Coronary artery (tissue), 2 donors: ENCODE results near the gene LIAS.

Experiments used
- DNase-seq: peaks from one replicate; pipeline ENCODE4 v3.0.0-alpha.2; 2017; ENCODE audit warnings: low spot score
- H3K27ac ChIP-seq, 2 donors: fragments of 200-600 bp; sonication (generic); one replicate each; pipeline ENCODE4 v1.5.1; 2016 to 2019
- H3K4me3 ChIP-seq: fragments of 200-600 bp; sonication (generic); 2 replicates; pipeline ENCODE4 v1.5.1; 2016; ENCODE audit warnings: mild to moderate bottlenecking, moderate library complexity
- TF ChIP-seq, protein P1 (sequence below): fragments of 200-600 bp; sonication (generic); IDR thresholded peaks from one replicate; pipeline ENCODE4 v1.5.1; 2019; ENCODE audit warnings: antibody characterized with exemption

Gene LIAS

DNA sequence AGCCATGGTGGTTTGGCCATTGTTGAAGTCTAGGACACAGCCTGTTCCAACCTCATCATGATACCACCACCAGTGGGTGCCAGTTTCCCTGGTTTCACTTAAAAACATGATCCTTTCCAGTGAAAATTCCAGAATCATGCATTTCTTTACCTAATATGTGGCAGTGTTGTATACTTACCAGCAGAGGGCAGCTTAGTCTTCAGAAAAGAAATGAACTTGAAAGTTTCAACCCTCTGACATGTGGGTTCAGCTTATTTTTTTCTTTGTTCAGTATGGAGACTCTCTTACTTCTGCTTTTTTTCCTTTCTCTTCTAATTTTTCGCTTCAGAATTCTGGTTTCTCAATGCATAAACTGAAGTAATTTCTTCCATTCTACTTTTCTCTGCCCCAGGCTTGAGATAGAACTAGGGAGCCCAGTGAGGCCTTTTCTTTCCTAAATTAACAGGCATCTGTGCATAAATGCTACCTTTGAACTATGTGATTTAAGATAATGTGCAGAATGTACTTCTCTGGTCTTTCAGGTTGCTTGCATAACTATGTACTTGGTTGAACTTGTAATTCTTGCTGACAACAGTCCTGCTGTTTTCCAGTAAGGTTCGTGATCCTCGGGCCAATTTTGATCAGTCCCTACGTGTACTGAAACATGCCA, 10.7 kb downstream of the LIAS start:
- DNase-seq = no peak
- no peak overlapping the region for H3K4me3 ChIP-seq
- H3K27ac ChIP-seq = peak overlapping the region in 1 of 2 donors; percentile 39
- TF ChIP-seq, protein P1, sequence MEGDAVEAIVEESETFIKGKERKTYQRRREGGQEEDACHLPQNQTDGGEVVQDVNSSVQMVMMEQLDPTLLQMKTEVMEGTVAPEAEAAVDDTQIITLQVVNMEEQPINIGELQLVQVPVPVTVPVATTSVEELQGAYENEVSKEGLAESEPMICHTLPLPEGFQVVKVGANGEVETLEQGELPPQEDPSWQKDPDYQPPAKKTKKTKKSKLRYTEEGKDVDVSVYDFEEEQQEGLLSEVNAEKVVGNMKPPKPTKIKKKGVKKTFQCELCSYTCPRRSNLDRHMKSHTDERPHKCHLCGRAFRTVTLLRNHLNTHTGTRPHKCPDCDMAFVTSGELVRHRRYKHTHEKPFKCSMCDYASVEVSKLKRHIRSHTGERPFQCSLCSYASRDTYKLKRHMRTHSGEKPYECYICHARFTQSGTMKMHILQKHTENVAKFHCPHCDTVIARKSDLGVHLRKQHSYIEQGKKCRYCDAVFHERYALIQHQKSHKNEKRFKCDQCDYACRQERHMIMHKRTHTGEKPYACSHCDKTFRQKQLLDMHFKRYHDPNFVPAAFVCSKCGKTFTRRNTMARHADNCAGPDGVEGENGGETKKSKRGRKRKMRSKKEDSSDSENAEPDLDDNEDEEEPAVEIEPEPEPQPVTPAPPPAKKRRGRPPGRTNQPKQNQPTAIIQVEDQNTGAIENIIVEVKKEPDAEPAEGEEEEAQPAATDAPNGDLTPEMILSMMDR = peak; percentile 54

DNA sequence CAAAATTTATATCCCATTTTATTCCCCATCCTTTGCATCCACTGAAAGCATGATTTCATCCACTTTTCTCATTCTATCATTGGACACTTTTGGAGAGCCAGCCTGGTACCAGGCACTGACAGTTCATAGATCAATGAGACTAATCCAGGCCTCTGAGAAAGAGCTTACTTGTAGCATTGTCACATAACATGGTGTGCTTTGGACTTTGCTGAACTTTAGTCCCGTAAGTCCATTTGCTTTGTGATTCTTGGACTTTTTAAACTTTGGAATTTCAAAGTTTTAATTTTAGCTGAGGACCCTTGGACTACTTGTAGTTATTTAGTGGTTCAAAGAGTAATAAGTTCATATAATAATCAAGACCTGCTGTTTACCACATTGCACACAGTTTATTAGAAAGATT, 11.5 kb downstream of the LIAS start:
- no peak overlapping the region for H3K4me3 ChIP-seq
- DNase-seq = no peak
- no peak overlapping the region for H3K27ac ChIP-seq
- TF ChIP-seq, protein P1 = no peak

DNA sequence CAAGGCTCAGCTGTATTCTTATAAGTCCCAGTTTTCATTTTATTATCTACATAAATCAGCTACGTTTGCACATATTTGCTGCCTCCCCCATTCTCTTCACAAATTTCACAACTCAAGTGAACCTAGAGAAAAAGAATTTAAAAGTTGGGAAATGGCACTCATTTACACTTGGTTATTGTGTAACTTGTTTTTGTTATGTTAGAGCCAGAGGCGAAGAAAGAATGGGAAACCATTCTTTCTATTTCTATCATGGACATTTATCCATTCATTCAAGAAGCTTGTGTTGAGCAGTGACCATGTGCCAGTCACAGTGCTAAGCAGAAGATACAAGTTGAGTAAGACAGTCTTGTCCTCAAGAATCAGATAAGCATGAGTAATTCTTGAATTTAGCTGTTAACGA, 13.5 kb downstream of the LIAS start:
- H3K27ac ChIP-seq = no peak overlapping the region
- TF ChIP-seq, protein P1 = no peak
- no peak for DNase-seq

DNA sequence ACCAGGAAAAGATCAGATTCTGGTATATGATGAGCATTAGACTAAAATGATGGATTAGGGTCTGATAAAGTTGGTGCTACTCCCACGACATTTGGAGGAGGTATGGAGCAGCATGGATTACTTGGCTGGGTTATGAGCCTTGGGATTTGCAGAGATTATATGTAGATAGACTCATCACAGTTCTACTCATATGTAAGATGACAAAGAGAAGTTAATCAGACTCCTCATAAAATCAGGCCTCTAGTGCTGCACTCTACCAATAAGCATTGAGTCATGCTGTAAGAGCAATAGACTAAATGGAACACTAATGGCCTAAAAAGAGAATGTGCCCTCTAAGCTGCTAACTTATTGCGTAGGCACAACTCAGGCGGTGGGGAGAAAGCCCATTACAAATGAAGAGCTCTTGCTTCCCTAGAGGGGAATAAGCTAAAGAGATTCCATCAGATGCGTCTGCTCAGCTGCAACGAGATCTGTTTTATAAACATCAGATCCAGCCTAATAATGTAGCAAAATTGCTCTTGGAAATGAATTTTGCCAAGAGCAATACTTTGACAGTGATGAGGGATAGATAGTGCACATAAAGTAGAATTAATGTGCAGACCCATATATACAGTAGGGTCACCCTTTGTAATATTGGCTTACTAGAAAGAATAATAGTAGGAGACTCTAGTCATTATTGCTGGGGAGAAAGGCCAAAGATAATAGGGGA, 17.5 kb downstream of the LIAS start:
- no peak overlapping the region for H3K27ac ChIP-seq
- TF ChIP-seq, protein P1 = no peak
- no peak for DNase-seq
- H3K4me3 ChIP-seq = no peak overlapping the region

More for the DNA sequence above, 13.5 kb downstream of the LIAS start:
- H3K4me3 ChIP-seq = no peak overlapping the region

DNA sequence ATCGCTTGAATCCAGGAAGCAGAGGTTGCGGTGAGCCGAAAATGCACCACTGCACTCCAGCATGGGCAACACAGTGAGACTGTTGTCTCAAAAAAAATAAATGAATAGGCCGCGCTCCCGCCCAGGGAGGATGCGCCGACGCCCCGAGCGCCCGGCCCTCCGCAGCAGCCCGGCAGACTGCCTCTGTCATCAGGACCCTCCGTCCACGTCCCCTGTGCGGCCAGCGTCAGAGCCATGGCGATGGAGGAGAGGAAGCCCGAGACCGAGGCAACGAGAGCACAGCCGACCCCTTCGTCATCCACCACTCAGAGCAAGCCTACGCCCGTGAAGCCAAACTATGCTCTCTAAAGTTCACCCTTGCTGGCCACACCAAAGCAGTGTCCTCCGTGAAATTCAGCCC, 21.4 kb downstream of the LIAS start:
- TF ChIP-seq, protein P1 = no peak
- no peak for DNase-seq
- H3K4me3 ChIP-seq = no peak overlapping the region
- H3K27ac ChIP-seq = no peak overlapping the region

DNA sequence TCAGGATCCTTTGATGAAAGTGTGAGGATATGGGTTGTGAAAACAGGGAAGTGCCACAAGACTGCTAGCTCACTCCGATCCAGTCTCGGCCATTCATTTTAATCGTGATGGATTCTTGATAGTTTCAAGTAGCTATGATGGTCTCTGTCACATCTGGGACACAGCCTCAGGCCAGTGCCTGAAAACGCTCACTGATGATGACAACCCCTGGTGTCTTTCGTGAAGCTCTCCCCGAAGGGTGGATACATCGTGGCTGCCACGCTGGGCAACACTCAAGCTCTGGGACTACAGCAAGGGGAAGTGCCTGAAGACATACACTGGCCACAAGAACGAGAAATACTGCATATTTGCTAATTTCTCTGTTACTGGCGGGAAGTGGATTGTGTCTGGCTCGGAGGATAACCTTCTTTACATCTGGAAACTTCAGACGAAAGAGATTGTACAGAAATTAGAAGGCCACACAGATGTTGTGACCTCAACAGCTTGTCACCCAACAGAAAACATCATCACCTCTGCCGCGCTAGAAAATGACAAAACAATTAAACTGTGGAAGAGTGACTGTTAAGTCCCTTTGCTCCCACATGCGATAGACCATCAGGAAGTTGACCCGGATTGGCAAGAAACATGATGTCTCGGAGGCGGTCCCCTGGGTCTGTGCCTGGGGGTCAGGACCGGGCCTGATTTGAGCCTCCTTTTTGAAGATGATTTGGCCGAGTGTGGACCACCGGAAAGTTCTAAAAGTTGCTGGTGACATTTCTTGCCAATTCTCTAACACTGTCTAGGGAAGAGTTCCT, 22.2 kb downstream of the LIAS start:
- Histone ChIP-seq H3K4me3 (no peak overlapping the region), H3K27ac (no peak overlapping the region)
- no peak for DNase-seq
- TF ChIP-seq, protein P1 = no peak
